ENCODE measurements around the gene GPN2.

The GPN2 gene

DNA sequence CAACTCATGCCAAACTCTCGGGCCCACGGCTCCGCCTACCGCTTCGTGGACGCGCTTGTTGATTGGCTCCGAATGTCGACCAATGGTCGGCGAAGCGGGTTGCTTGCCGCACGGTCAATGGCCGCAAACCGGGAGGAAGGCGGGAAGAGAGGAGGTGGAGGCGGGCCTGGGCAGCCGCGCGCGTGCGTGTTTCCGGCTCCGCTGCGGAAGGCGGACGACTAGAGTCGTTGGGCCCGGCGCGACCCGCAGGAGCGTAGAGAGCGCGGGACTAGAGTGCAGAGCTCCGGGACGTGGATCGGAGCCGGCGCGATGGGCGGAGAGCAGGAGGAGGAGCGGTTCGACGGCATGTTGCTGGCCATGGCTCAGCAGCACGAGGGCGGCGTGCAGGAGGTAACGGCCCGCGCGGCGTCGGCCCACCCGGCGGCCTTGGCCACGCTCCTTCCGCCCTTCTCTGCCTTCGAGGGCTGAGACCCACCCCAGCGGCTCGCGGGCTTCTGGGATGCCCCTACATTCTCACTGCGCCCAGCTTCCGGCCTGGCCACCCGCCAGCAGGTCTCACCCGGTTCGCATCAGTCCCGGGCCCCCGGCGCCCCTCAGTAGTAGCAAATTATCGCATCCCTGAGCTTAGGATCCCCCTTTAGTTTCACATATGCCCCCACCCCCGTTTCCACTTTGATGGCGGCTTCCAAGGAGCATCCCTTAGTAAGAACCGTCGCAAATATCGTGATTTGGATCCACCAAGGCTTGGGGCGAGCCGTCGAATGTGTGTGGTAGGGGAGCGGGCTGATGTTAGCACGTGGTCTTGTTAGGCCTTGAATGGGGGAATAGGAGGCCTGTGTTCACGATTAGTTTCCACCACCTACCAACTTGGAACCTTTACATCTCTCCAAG lies 31.7 kb upstream of the GPN2 start, which contains the start of gene NUDC (continued):
- TF ChIP-seq ZNF707 (tag by site-specific recombination; IDR thresholded peaks at IDR 0.05), result no peak
- TF ChIP-seq ZNF843 (tag by site-specific recombination; IDR thresholded peaks at IDR 0.05), result peak; percentile 67
- TF ChIP-seq SCRT1 (tag by site-specific recombination; IDR thresholded peaks at IDR 0.05; ENCODE audit: borderline replicate concordance), result no peak
- TF ChIP-seq, protein P1, sequence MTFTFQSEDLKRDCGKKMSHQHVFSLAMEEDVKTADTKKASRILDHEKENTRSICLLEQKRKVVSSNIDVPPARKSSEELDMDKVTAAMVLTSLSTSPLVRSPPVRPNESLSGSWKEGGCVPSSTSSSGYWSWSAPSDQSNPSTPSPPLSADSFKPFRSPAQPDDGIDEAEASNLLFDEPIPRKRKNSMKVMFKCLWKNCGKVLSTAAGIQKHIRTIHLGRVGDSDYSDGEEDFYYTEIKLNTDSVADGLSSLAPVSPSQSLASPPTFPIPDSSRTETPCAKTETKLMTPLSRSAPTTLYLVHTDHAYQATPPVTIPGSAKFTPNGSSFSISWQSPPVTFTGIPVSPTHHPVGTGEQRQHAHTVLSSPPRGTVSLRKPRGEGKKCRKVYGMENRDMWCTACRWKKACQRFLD (tag by site-specific recombination; IDR thresholded peaks at IDR 0.05), result 0 out of 2 replicates have a peak, but pooled peaks have one; percentile 41
- no peak for TF ChIP-seq ZNF112 (tag by site-specific recombination; IDR thresholded peaks at IDR 0.05)
- TF ChIP-seq ZNF600 (tag by site-specific recombination; IDR thresholded peaks at IDR 0.05), result peak; percentile 63; the same call in 1 of the 2 replicates
- peak; percentile 83 for TF ChIP-seq ZBTB8A (tag by site-specific recombination; IDR thresholded peaks at IDR 0.05)
- TF ChIP-seq, protein P2, sequence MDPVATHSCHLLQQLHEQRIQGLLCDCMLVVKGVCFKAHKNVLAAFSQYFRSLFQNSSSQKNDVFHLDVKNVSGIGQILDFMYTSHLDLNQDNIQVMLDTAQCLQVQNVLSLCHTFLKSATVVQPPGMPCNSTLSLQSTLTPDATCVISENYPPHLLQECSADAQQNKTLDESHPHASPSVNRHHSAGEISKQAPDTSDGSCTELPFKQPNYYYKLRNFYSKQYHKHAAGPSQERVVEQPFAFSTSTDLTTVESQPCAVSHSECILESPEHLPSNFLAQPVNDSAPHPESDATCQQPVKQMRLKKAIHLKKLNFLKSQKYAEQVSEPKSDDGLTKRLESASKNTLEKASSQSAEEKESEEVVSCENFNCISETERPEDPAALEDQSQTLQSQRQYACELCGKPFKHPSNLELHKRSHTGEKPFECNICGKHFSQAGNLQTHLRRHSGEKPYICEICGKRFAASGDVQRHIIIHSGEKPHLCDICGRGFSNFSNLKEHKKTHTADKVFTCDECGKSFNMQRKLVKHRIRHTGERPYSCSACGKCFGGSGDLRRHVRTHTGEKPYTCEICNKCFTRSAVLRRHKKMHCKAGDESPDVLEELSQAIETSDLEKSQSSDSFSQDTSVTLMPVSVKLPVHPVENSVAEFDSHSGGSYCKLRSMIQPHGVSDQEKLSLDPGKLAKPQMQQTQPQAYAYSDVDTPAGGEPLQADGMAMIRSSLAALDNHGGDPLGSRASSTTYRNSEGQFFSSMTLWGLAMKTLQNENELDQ (tag by site-specific recombination; IDR thresholded peaks at IDR 0.05; ENCODE audit: low read depth), result no peak
- TF ChIP-seq, protein P3, sequence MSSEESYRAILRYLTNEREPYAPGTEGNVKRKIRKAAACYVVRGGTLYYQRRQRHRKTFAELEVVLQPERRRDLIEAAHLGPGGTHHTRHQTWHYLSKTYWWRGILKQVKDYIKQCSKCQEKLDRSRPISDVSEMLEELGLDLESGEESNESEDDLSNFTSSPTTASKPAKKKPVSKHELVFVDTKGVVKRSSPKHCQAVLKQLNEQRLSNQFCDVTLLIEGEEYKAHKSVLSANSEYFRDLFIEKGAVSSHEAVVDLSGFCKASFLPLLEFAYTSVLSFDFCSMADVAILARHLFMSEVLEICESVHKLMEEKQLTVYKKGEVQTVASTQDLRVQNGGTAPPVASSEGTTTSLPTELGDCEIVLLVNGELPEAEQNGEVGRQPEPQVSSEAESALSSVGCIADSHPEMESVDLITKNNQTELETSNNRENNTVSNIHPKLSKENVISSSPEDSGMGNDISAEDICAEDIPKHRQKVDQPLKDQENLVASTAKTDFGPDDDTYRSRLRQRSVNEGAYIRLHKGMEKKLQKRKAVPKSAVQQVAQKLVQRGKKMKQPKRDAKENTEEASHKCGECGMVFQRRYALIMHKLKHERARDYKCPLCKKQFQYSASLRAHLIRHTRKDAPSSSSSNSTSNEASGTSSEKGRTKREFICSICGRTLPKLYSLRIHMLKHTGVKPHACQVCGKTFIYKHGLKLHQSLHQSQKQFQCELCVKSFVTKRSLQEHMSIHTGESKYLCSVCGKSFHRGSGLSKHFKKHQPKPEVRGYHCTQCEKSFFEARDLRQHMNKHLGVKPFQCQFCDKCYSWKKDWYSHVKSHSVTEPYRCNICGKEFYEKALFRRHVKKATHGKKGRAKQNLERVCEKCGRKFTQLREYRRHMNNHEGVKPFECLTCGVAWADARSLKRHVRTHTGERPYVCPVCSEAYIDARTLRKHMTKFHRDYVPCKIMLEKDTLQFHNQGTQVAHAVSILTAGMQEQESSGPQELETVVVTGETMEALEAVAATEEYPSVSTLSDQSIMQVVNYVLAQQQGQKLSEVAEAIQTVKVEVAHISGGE (tag by site-specific recombination; conservative IDR thresholded peaks at IDR 0.05; ENCODE audit: low read depth), result peak; percentile 92
- TF ChIP-seq, protein P4, sequence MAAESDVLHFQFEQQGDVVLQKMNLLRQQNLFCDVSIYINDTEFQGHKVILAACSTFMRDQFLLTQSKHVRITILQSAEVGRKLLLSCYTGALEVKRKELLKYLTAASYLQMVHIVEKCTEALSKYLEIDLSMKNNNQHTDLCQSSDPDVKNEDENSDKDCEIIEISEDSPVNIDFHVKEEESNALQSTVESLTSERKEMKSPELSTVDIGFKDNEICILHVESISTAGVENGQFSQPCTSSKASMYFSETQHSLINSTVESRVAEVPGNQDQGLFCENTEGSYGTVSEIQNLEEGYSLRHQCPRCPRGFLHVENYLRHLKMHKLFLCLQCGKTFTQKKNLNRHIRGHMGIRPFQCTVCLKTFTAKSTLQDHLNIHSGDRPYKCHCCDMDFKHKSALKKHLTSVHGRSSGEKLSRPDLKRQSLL (tag by site-specific recombination; IDR thresholded peaks at IDR 0.05), result no peak
- no peak for TF ChIP-seq MZF1 (tag by site-specific recombination; IDR thresholded peaks at IDR 0.05; ENCODE audit: borderline replicate concordance)
- peak; percentile 96 for TF ChIP-seq ZNF76 (tag by site-specific recombination; IDR thresholded peaks at IDR 0.05; ENCODE audit: borderline replicate concordance, low read depth)
- peak; percentile 43; the same call in 1 of the 2 replicates for TF ChIP-seq ZNF324 (tag by site-specific recombination; IDR thresholded peaks at IDR 0.05)
- no peak; the same call in 1 of the 2 replicates for TF ChIP-seq ZNF335 (tag by site-specific recombination; conservative IDR thresholded peaks at IDR 0.05)
- TF ChIP-seq ZNF138 (tag by site-specific recombination; IDR thresholded peaks at IDR 0.05; ENCODE audit: borderline replicate concordance), result no peak
- TF ChIP-seq ZNF610 (tag by site-specific recombination; IDR thresholded peaks at IDR 0.05; ENCODE audit: borderline replicate concordance), result peak; percentile 66; the same call in 1 of the 2 replicates
- TF ChIP-seq ZNF792 (tag by site-specific recombination; IDR thresholded peaks at IDR 0.05), result no peak
- TF ChIP-seq SP3 (tag by site-specific recombination; IDR thresholded peaks at IDR 0.05), result peak; percentile 77; the same call in 1 of the 2 replicates
- peak; percentile 67; the same call in 1 of the 2 replicates for TF ChIP-seq ZNF121 (tag by site-specific recombination; IDR thresholded peaks at IDR 0.05)
- TF ChIP-seq ZFP3 (tag by site-specific recombination; IDR thresholded peaks at IDR 0.05; ENCODE audit: low read depth), result no peak
- no peak for TF ChIP-seq HOXD13 (CRISPR knock-in tag; IDR thresholded peaks at IDR 0.05; ENCODE audit: borderline replicate concordance)
- TF ChIP-seq, protein P5, sequence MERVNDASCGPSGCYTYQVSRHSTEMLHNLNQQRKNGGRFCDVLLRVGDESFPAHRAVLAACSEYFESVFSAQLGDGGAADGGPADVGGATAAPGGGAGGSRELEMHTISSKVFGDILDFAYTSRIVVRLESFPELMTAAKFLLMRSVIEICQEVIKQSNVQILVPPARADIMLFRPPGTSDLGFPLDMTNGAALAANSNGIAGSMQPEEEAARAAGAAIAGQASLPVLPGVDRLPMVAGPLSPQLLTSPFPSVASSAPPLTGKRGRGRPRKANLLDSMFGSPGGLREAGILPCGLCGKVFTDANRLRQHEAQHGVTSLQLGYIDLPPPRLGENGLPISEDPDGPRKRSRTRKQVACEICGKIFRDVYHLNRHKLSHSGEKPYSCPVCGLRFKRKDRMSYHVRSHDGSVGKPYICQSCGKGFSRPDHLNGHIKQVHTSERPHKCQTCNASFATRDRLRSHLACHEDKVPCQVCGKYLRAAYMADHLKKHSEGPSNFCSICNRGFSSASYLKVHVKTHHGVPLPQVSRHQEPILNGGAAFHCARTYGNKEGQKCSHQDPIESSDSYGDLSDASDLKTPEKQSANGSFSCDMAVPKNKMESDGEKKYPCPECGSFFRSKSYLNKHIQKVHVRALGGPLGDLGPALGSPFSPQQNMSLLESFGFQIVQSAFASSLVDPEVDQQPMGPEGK (tag by site-specific recombination; IDR thresholded peaks at IDR 0.05), result peak; percentile 61
- peak; percentile 95 for TF ChIP-seq ZNF501 (tag by site-specific recombination; IDR thresholded peaks at IDR 0.05)
- peak; percentile 89 for TF ChIP-seq ZBTB20 (tag by site-specific recombination; IDR thresholded peaks at IDR 0.05)
- TF ChIP-seq, protein P6, sequence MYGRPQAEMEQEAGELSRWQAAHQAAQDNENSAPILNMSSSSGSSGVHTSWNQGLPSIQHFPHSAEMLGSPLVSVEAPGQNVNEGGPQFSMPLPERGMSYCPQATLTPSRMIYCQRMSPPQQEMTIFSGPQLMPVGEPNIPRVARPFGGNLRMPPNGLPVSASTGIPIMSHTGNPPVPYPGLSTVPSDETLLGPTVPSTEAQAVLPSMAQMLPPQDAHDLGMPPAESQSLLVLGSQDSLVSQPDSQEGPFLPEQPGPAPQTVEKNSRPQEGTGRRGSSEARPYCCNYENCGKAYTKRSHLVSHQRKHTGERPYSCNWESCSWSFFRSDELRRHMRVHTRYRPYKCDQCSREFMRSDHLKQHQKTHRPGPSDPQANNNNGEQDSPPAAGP (tag by site-specific recombination; IDR thresholded peaks at IDR 0.05), result peak; percentile 77; the same call in 1 of the 2 replicates
- peak; percentile 26; the same call in 1 of the 2 replicates for TF ChIP-seq ZNF561 (tag by site-specific recombination; IDR thresholded peaks at IDR 0.05; ENCODE audit: borderline replicate concordance)

All from HEK293 (cell line).